Activated naive CD8-positive, alpha-beta T cell (primary cell): ENCODE measurements around the gene SMARCD3.

ENCODE experiments used
- H3K27ac Mint-ChIP-seq: one replicate; pipeline ENCODE4 v1.8.0; 2021; ENCODE audit warnings: mixed read lengths
- H3K27me3 Mint-ChIP-seq: one replicate; pipeline ENCODE4 v1.8.0; 2021; ENCODE audit warnings: mixed read lengths
- H3K36me3 Mint-ChIP-seq: one replicate; pipeline ENCODE4 v1.8.0; 2021; ENCODE audit warnings: mixed read lengths
- H3K4me1 Mint-ChIP-seq: one replicate; pipeline ENCODE4 v1.8.0; 2021; ENCODE audit warnings: low read depth, mixed read lengths
- H3K4me3 Mint-ChIP-seq: one replicate; pipeline ENCODE4 v1.8.0; 2021; ENCODE audit warnings: mild to moderate bottlenecking, mixed read lengths
- H3K9me3 Mint-ChIP-seq: one replicate; pipeline ENCODE4 v1.8.0; 2021; ENCODE audit warnings: low read depth, mixed read lengths

Gene SMARCD3

DNA sequence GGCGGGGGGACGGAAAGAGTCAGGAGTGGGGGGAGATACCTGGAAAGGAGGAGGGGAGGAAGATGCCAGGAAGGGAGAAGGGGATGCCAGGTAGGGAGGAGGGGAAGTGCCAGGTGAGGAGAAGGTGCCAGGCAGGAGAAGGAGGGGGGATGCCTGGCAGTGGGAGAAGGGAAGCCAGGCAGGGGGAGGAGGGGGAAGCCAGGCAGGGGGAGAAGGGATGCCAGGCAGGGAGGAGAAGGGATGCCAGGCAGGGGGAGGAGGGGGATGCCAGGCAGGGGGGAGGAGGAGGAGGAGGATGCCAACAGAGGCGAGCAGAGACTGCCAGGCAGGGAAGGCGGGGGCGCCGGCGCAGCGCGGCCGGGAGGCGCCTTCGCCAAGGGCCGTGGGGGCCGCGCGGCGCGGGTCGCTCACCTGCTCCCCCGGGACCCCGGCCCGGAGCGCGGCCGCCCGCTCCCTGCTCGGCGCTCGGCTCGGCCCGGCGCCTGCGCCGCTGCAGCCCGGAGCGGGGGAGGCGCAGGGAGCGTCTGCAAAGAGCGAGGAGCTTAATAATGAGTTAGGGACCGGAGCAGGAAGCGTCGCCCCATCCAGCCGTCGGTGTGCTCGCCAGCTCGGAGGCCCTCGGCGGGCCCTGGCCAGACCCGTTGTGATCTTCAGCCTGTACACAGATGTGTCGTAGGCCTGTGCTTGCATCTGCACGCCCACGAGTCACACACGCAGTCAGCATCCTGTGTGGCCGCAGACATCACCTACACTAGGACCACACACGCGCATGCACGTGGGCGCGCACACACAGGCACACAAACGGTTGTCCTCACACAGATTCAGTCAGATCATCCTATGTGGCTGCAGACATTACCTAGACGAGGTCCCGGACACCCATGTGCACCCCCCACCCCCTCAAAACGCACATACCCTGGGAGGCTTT is 28.4 kb upstream of the SMARCD3 start:
- Mint-ChIP-seq H3K27ac (peak overlapping the region; percentile 86), H3K36me3 (no peaks in the 10 kb centered on the region), H3K4me3 (peak overlapping the region; percentile 80), H3K27me3 (no peaks in the 10 kb centered on the region), H3K9me3 (no peaks in the 10 kb centered on the region), H3K4me1 (peaks cover 38% of the 10 kb centered on the region)

DNA sequence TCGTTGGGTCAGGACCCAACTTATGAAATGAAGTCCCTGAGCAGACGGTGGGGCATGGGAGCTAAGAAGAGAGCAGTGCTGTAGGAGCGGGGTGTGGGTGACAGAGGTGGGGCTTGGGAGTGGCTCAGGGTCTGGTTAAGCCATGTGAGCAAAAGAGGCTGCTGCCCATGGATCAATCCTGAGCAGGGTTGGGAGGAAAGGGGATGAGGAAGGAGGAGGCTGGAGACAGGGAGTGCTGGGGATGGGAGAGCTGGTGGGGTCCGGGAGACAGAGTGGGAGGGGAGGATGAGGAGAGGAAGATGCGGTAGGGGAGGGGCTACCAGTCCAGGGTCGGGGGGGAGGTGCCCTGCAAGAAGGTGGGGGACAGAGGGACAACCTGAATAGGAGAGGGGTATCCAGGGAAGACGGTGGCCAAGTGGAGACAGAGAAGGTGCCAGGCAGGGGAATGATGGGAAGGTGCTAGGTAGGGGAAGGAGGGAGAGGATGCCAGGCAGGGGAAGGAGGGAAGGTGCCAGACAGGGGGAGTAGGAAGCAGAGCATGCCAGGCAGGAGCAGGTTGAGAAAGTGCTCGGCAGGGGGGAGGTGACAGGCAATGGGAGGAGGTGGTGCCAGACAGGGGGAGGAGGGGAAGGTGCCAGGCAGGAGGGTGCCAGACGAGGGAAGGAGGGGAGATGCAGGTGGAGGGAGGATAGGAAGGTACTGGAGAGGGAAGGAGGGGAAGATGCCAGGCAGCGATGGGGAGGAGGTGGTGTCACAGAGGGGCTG is 27.5 kb upstream of the SMARCD3 start:
- Mint-ChIP-seq H3K4me3 (peak overlapping the region; percentile 60), H3K9me3 (no peaks in the 10 kb centered on the region), H3K4me1 (peaks cover 44% of the 10 kb centered on the region), H3K27ac (no peak overlapping the region), H3K27me3 (no peaks in the 10 kb centered on the region), H3K36me3 (no peaks in the 10 kb centered on the region)

DNA sequence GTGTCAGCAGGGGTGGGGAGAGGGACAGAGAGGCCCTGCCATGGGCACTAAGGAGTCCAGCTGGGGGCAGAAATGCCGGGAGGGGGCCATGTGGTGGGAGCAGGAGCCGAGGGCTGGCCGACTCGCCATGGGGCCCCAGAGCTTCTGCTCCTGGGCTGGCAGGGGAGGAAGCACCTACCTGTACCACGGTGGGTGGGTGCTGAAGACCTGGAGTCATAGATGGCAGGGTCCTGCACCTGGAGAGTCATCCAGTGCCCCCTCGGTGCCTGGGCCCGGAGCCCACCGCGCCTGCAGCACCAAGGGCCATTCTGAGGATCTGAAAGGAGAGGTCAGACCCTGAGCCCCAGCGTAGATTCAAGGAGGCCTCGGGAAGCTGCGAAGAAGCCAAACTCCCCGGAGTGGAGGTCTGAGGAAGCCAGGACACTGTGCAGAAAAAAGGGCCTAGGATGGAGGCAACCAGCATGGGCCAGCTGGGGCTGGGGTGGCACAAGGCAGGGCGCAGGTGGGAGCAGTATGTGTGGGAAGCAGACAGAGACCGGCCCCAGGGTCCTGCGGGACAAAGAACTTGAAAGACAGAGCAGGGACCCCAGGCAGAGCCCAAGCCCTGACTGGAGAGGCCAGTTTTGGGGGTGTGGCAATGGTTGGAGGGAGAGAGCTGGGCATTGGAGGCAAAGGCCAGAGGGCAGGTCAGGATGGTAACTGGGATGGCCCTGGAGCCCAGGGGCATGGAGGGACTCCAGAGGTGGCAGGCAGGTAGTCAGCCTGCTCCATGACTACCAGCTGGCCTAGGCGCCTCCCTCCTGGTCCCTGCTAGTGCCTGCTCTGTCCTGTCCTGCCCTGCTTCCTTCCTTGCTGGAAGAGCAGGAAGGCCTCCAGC is 26.7 kb upstream of the SMARCD3 start:
- peak overlapping the region; percentile 60 for H3K4me3 Mint-ChIP-seq
- H3K36me3 Mint-ChIP-seq = no peaks in the 10 kb centered on the region
- peaks cover 48% of the 10 kb centered on the region for H3K4me1 Mint-ChIP-seq
- no peak overlapping the region for H3K27ac Mint-ChIP-seq
- no peaks in the 10 kb centered on the region for H3K9me3 Mint-ChIP-seq
- H3K27me3 Mint-ChIP-seq = no peaks in the 10 kb centered on the region

DNA sequence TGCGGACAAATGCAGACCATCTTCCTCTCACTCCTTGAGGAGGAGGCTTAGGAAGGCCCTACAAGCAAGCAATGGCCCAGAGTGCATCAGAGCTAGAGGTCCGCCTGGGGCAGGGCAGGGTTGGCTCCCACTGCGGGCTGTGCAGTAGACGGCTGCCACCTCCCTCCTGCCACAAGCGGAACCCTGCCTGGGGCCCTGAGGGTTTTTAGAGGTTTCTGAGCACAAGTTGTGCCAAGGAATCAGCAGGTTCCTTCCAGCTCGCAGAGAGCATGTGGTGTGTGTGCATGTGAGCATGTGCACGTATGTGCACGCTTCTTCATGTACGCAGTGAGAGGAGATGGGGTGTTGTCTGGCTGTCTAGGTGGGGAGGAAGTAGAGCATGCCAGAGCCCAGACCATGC is 25.9 kb upstream of the SMARCD3 start:
- Mint-ChIP-seq H3K27ac (no peak overlapping the region), H3K4me1 (peaks cover 48% of the 10 kb centered on the region), H3K4me3 (peak overlapping the region; percentile 56), H3K36me3 (peaks cover 3% of the 10 kb centered on the region), H3K27me3 (no peaks in the 10 kb centered on the region), H3K9me3 (no peaks in the 10 kb centered on the region)

DNA sequence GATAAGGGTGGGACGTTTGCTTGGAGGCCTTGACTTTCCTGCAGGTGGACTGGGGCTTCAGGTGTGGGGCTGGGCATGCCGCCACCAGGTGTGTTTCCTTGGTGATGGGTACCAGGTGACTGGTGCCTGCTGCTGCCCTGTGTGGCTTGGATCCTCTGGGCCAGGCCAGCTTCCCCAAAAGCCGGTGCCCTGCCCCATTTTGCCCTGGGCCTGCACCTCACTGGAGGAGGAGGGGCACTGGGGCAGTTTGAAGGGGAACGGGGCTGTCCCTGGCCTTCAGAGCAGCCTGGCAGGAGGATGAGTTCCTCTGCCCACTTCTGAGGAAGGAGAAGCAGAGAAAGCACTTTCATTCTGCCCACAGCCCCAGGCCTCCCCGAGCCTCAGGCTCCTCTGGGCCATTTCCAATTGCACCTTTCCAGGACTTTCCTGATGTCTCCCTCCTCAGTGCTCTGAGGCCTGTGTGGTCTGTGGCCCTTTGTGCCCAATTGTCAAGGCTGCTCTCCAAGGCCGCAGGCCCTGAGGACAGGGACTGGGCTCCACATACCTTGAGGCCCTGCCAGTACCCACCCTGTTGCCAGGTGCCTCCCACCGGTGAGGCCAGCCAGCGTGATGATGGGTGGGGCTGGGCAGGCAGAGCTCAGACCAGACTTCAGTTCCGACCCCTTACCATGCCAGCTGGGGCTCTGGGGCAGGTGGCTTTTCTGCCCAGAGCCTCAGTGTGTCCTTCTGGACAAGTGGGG is 25.3 kb upstream of the SMARCD3 start:
- Mint-ChIP-seq H3K4me3 (no peak overlapping the region), H3K9me3 (no peaks in the 10 kb centered on the region), H3K27me3 (no peaks in the 10 kb centered on the region), H3K27ac (no peak overlapping the region), H3K4me1 (peaks cover 48% of the 10 kb centered on the region), H3K36me3 (peaks cover 3% of the 10 kb centered on the region)

DNA sequence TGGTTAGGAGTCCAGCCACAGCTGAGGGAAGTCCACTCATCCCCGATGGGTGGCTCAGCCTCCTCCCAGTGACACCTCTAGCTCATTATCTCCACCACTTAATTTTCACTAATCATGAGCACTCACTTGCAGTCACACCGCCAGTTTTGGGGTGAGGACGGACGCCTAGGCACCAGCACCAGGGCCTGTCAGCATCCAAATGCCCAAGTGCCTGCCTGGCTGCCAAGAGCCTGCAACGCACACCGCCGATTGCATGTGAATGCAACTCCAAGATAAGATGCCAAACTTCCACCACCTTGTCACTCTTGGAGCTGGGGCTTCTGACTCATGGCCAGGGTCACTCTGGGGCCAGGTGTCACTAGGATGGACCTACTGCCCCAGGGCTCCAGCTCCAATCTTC is 24.4 kb upstream of the SMARCD3 start:
- Mint-ChIP-seq H3K4me1 (peaks cover 47% of the 10 kb centered on the region), H3K36me3 (peaks cover 3% of the 10 kb centered on the region), H3K9me3 (no peaks in the 10 kb centered on the region), H3K27me3 (no peaks in the 10 kb centered on the region), H3K27ac (peak overlapping the region; percentile 23), H3K4me3 (no peak overlapping the region)

DNA sequence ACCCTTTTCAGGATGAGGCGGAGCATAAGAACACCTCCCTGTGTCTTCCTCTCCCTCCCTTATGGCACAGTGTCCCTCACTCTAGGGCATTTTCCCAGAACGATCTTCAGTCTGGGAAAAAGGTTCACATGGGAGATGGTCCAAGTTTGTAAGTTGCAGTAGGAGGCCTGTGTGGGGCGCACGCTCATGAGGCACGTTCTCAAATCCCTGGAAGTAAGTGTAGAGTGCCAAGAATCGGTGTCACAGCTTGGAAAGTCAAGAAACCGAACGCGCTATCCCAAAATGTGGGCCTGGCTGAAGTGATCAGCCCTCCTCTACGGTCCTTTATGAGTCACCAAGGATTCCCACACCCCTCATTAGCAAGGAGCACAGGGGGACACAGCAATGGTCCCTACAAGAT is 23.9 kb upstream of the SMARCD3 start:
- Mint-ChIP-seq H3K4me3 (no peak overlapping the region), H3K27ac (peak overlapping the region; percentile 65), H3K27me3 (no peaks in the 10 kb centered on the region), H3K4me1 (peaks cover 44% of the 10 kb centered on the region), H3K9me3 (no peaks in the 10 kb centered on the region), H3K36me3 (peaks cover 3% of the 10 kb centered on the region)

DNA sequence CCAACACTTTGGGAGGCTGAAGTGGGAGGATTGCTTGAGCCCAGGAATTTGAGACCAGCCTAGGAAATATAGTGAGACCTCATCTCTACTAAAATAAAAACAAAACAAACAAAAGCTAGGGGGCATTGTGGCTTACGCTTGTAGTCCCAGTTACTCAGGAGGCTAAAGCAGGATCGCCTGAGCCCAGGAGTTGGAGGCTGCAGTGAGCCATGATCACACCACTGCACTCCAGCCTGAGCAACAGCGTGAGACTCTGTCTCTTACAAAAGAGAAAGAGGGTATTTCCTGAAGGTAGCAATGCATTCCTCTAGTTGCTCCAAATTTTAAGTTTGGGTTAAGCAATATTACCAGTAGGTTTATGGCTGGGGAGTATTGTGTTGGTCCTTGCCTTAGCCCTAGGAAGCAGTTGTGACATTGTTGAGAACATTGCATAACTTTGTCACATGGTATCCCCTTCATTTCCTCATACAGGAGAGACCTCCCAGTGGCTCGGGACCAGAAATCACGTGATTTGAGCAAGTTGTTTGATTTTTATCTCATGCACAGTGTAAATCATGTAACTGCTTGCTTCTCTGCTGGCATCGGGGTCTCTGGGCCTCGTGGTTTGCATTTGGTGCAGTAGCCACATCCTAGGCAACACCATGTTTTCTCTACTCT is 23.3 kb upstream of the SMARCD3 start:
- H3K4me1 Mint-ChIP-seq = peaks cover 41% of the 10 kb centered on the region

DNA sequence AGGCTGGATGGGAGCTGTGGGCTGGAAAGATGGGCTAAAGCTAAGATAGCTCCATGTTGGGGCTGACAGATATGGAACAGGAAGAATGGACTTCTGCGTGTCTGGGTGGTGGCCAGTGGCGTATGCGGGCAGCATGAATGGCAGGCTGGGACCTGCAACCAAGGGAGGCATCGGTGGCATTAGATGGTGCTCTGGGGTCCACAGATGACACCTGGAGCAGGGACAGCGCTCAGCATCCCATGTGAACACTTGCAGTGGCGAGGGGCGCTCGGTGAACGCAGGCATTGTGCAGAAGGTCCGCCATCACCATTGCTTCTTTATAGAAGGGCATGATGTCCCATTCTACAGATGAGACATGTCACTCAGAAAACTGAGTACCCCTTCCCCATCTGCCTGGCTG is 21.0 kb upstream of the SMARCD3 start:
- peaks cover 3% of the 10 kb centered on the region for H3K36me3 Mint-ChIP-seq
- H3K27ac Mint-ChIP-seq = no peak overlapping the region
- H3K27me3 Mint-ChIP-seq = no peaks in the 10 kb centered on the region
- H3K9me3 Mint-ChIP-seq = no peaks in the 10 kb centered on the region
- peaks cover 24% of the 10 kb centered on the region for H3K4me1 Mint-ChIP-seq
- H3K4me3 Mint-ChIP-seq = no peak overlapping the region

More for the DNA sequence above, 23.3 kb upstream of the SMARCD3 start:
- no peak overlapping the region for H3K4me3 Mint-ChIP-seq
- H3K27ac Mint-ChIP-seq = peak overlapping the region; percentile 65
- H3K36me3 Mint-ChIP-seq = peaks cover 3% of the 10 kb centered on the region
- H3K9me3 Mint-ChIP-seq = no peaks in the 10 kb centered on the region
- H3K27me3 Mint-ChIP-seq = no peaks in the 10 kb centered on the region

DNA sequence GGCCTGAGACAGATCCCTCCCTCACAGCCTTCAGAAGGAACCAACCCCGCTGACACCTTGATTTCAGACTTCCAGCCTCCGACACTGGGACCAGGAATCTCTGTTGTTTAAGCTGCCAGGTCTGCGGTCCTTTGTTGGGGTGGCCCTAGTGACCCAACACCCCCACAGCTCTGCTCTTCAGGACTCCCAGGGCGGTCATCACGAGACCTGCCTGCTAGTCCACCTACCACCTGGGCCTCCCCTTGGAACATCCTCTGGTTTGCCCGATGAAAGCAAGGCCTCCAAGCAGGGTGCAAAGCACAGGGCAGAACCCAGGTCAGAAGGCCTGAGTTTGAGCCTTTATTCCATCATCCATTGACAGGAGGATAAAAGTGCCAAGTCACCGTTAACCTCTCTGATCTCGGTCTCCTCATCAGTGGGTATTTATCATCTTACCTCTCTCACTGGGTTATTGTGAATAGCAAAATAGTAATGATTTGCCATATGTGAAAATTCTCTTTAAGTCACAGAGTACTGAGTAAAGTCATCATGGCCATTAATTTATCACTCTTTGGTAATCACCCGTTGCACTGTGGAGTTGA is 16.9 kb upstream of the SMARCD3 start:
- Mint-ChIP-seq H3K4me1 (peaks cover 1% of the 10 kb centered on the region), H3K27me3 (no peaks in the 10 kb centered on the region), H3K4me3 (no peak overlapping the region), H3K9me3 (no peaks in the 10 kb centered on the region), H3K27ac (no peak overlapping the region), H3K36me3 (peaks cover 3% of the 10 kb centered on the region)

DNA sequence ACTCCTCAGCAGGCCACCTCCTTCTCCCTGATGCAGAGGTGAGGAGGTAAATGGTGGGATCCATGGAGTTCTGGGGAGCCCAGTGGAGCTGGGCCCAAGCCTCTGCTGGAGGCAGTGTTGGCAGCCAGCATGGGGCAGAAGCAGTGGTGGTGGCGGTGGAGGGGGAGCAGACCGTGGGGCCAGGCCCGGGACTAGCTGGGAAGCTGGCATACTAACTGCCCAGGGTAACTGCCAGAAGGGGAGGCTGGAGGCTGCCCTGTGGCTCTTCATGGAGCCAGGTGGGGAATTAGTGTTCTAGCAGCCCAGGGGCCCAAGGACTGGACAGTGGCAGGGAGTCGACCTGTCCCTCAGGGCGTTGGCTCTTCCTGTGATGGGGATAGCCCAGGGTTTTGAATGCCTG is 16.1 kb upstream of the SMARCD3 start:
- Mint-ChIP-seq H3K27me3 (no peaks in the 10 kb centered on the region), H3K27ac (no peak overlapping the region), H3K36me3 (no peaks in the 10 kb centered on the region), H3K9me3 (no peaks in the 10 kb centered on the region), H3K4me1 (no peaks in the 10 kb centered on the region), H3K4me3 (no peak overlapping the region)

DNA sequence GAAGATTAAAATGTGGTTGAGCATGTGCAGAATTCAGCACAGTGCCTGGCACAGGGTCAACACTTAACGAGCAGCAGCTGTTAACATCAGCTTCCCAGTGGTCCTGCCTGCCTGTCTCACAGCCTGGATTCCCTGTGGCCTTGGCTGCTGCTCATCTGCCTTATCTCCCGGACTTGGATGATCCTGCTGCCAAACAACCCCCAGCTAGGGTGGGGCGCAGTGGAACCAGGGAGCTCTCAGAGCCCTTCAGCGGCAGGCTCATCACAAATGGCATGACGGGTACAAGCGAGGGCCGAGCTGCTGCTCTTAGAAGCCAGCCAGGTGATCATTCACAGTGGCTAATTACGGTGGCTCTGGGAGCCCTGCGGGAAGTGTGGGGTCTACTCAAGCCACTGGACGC is 13.0 kb upstream of the SMARCD3 start:
- Mint-ChIP-seq H3K27me3 (no peaks in the 10 kb centered on the region), H3K4me3 (no peak overlapping the region), H3K9me3 (no peaks in the 10 kb centered on the region), H3K27ac (no peak overlapping the region), H3K36me3 (no peaks in the 10 kb centered on the region), H3K4me1 (no peaks in the 10 kb centered on the region)

DNA sequence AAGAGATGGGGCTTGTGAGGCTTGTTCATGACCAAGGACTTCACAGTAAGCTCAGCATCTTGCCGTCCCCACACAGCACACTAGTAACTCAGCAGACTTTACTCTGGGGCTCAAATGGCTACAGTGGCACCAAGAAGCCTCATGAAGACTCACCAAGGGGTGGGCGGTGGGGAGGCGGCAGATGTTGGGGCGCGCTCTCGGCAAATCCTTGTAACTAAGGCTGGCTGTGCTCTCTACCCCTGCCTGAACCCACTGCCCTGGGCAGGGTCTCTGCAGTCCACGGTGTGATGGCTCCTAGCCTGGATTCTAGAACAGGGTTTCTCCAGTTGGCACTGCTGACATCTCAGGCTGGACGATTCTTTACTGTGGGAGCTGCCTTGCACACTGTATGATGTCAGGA is 12.4 kb upstream of the SMARCD3 start:
- H3K9me3 Mint-ChIP-seq = no peaks in the 10 kb centered on the region
- H3K27ac Mint-ChIP-seq = no peak overlapping the region
- H3K27me3 Mint-ChIP-seq = no peaks in the 10 kb centered on the region
- no peaks in the 10 kb centered on the region for H3K36me3 Mint-ChIP-seq
- no peak overlapping the region for H3K4me3 Mint-ChIP-seq
- no peaks in the 10 kb centered on the region for H3K4me1 Mint-ChIP-seq
